IMR-90 (cell line): ENCODE data around the gene PALLD. TPM values are rescaled to one million over a fixed set of nuclear protein-coding genes. Genes with fewer than 3 reads are reported as not detected.

Experiments used
- ATAC-seq: fragments of 200-7000 bp; cut with Tn5 transposase; 2 replicates; pipeline ENCODE4 v1.9.1; 2020; ENCODE audit warnings: low read depth, mild to moderate bottlenecking, moderate library complexity
- BruUV-seq: library from RNA; stranded (reverse); fragments of 400-500 nt; replicated peaks from 2 replicates; lab custom pipeline; 2021; lab: Mats Ljungman, UMichigan
- CTCF ChIA-PET: fragments of 300-600 bp; formaldehyde crosslinking; extraction: SDS; loops from one replicate; lab custom pipeline; 2021; ENCODE audit warnings: antibody characterized with exemption; lab: Yijun Ruan, JAX
- POLR2A ChIA-PET: fragments of 300-600 bp; sonication (Branson Sonifier 250); formaldehyde crosslinking; loops from one replicate; lab custom pipeline; 2022; ENCODE audit warnings: antibody characterized with exemption; ENCODE audit not compliant: unreplicated experiment; lab: Charles Lee
- DNase-seq: peaks from one replicate; pipeline ENCODE4 v3.0.0; 2013
- H2AFZ ChIP-seq: replicated peaks from 2 replicates; pipeline ENCODE3; 2013; ENCODE audit warnings: low read length, mild to moderate bottlenecking; ENCODE audit not compliant: poor library complexity
- H2AK5ac ChIP-seq: 2 replicates; pipeline ENCODE4 v1.6.1; 2013; ENCODE audit warnings: low read depth, low read length, inconsistent platforms
- H2AK9ac ChIP-seq: replicated peaks from 2 replicates; pipeline ENCODE3; 2013; ENCODE audit warnings: mild to moderate bottlenecking, low read depth, low read length, moderate library complexity; ENCODE audit not compliant: poor library complexity
- H2BK120ac ChIP-seq: 2 replicates; pipeline ENCODE4 v1.6.1; 2013; ENCODE audit warnings: low read depth, low read length, inconsistent platforms
- H2BK15ac ChIP-seq: 3 replicates; pipeline ENCODE4 v1.6.1; 2013; ENCODE audit warnings: low read depth, low read length, inconsistent platforms
- H2BK20ac ChIP-seq: 2 replicates; pipeline ENCODE4 v1.6.1; 2013; ENCODE audit warnings: low read depth, mild to moderate bottlenecking, inconsistent platforms, low read length, moderate library complexity
- H2BK5ac ChIP-seq: 2 replicates; pipeline ENCODE4 v1.6.1; 2013; ENCODE audit warnings: mild to moderate bottlenecking, low read depth, low read length, inconsistent platforms; ENCODE audit not compliant: poor library complexity, severe bottlenecking
- H3K14ac ChIP-seq: replicated peaks from 2 replicates; pipeline ENCODE4 v1.6.1; 2013; ENCODE audit warnings: low read depth, low read length, inconsistent platforms
- H3K18ac ChIP-seq: 2 replicates; pipeline ENCODE4 v1.6.1; 2013; ENCODE audit warnings: low read depth, low read length, control low read depth
- H3K23ac ChIP-seq: 2 replicates; pipeline ENCODE4 v1.6.1; 2013; ENCODE audit warnings: low read depth, low read length, inconsistent platforms
- H3K27ac ChIP-seq: 2 replicates; pipeline ENCODE4 v1.5.1; 2013; ENCODE audit warnings: mild to moderate bottlenecking, control low read depth, low read length; ENCODE audit not compliant: insufficient read depth
- H3K27me3 ChIP-seq: 2 replicates; pipeline ENCODE4 v1.6.1; 2013; ENCODE audit warnings: low read length; ENCODE audit not compliant: control insufficient read depth, insufficient read depth
- H3K36me3 ChIP-seq: 2 replicates; pipeline ENCODE4 v1.6.1; 2013; ENCODE audit warnings: low read length, mixed read lengths; ENCODE audit not compliant: control insufficient read depth, insufficient read depth
- H3K4ac ChIP-seq: 2 replicates; pipeline ENCODE4 v1.6.1; 2013; ENCODE audit warnings: low read depth, low read length, inconsistent platforms
- H3K4me1 ChIP-seq: 2 replicates; pipeline ENCODE4 v1.6.1; 2013; ENCODE audit warnings: low read length, mixed read lengths; ENCODE audit not compliant: control insufficient read depth, insufficient read depth
- H3K4me2 ChIP-seq: 2 replicates; pipeline ENCODE4 v1.6.1; 2013; ENCODE audit warnings: low read depth, mild to moderate bottlenecking, control low read depth, low read length, moderate library complexity
- H3K4me3 ChIP-seq: 2 replicates; pipeline ENCODE4 v1.5.1; 2013; ENCODE audit warnings: low read depth, mild to moderate bottlenecking, control low read depth, low read length, moderate library complexity; ENCODE audit not compliant: insufficient read depth
- H3K56ac ChIP-seq: 2 replicates; pipeline ENCODE4 v1.6.1; 2013; ENCODE audit warnings: low read length, inconsistent platforms; ENCODE audit not compliant: insufficient read depth; ENCODE audit errors: extremely low read depth
- H3K79me1 ChIP-seq, 2 experiments: 2 replicates each; pipeline ENCODE4 v1.6.1; 2013; ENCODE audit warnings: low read length in 2 of 2, inconsistent platforms in 1 of 2, low read depth in 1 of 2
- H3K9ac ChIP-seq: 2 replicates; pipeline ENCODE4 v1.6.1; 2013; ENCODE audit warnings: low read depth, low read length, control low read depth
- H3K9me1 ChIP-seq: 2 replicates; pipeline ENCODE4 v1.6.1; 2013; ENCODE audit warnings: low read length, inconsistent platforms; ENCODE audit not compliant: insufficient read depth
- H3K9me3 ChIP-seq: 2 replicates; pipeline ENCODE4 v1.6.1; 2013; ENCODE audit warnings: low read length; ENCODE audit not compliant: control insufficient read depth, insufficient read depth
- H4K20me1 ChIP-seq: 2 replicates; pipeline ENCODE4 v1.6.1; 2013; ENCODE audit warnings: low read length, inconsistent platforms; ENCODE audit not compliant: insufficient read depth
- H4K5ac ChIP-seq: 2 replicates; pipeline ENCODE4 v1.6.1; 2013; ENCODE audit warnings: mild to moderate bottlenecking, low read depth, low read length, control low read depth
- H4K8ac ChIP-seq, 2 experiments: 2 replicates each; pipeline ENCODE4 v1.6.1; 2013; ENCODE audit warnings: low read depth in 2 of 2, low read length in 2 of 2, control low read depth in 1 of 2, inconsistent platforms in 1 of 2
- H4K91ac ChIP-seq: 2 replicates; pipeline ENCODE4 v1.6.1; 2013; ENCODE audit warnings: low read depth, low read length, inconsistent platforms; ENCODE audit not compliant: insufficient read depth
- BHLHE40 ChIP-seq: fragments of 150-350 bp; IDR thresholded peaks from 2 replicates; pipeline ENCODE4 v1.6.1; 2016; ENCODE audit warnings: mild to moderate bottlenecking, low read depth, low read length
- CHD1 ChIP-seq: IDR thresholded peaks from 2 replicates; pipeline ENCODE4 v1.6.1; 2012; ENCODE audit warnings: low read depth, low read length, improper control_type of control experiment
- CTCF ChIP-seq: conservative IDR thresholded peaks from 2 replicates; pipeline ENCODE4 v1.5.1; 2012; ENCODE audit warnings: mild to moderate bottlenecking, low read depth, low read length, improper control_type of control experiment
- ELK1 ChIP-seq: fragments of 150-350 bp; IDR thresholded peaks from 2 replicates; pipeline ENCODE4 v1.6.1; 2016; ENCODE audit warnings: low read depth, mild to moderate bottlenecking, low read length, moderate library complexity, borderline replicate concordance
- FOS ChIP-seq: fragments of 150-350 bp; IDR thresholded peaks from 2 replicates; pipeline ENCODE4 v1.6.1; 2016; ENCODE audit warnings: low read depth, low read length
- MAFK ChIP-seq: IDR thresholded peaks from 2 replicates; pipeline ENCODE4 v1.6.1; 2012; ENCODE audit warnings: low read depth, low read length, improper control_type of control experiment
- MAZ ChIP-seq: IDR thresholded peaks from 2 replicates; pipeline ENCODE4 v1.6.1; 2012; ENCODE audit warnings: low read depth, mild to moderate bottlenecking, low read length, improper control_type of control experiment, moderate library complexity, borderline replicate concordance
- MXI1 ChIP-seq: IDR thresholded peaks from 2 replicates; pipeline ENCODE4 v1.6.1; 2012; ENCODE audit warnings: low read depth, mild to moderate bottlenecking, low read length, moderate library complexity, borderline replicate concordance
- NFE2L2 ChIP-seq: fragments of 150-350 bp; IDR thresholded peaks from 2 replicates; pipeline ENCODE4 v1.6.1; 2016; ENCODE audit warnings: low read depth, mild to moderate bottlenecking, low read length
- POLR2A ChIP-seq: IDR thresholded peaks from 2 replicates; pipeline ENCODE4 v1.6.1; 2012; ENCODE audit warnings: mild to moderate bottlenecking, low read depth, low read length
- RAD21 ChIP-seq: IDR thresholded peaks from 2 replicates; pipeline ENCODE4 v1.6.1; 2012; ENCODE audit warnings: low read length, improper control_type of control experiment
- RCOR1 ChIP-seq: IDR thresholded peaks from 2 replicates; pipeline ENCODE4 v1.6.1; 2012; ENCODE audit warnings: mild to moderate bottlenecking, low read length, improper control_type of control experiment; ENCODE audit not compliant: insufficient replicate concordance
- RFX5 ChIP-seq: IDR thresholded peaks from 2 replicates; pipeline ENCODE4 v1.8.0; 2012; ENCODE audit warnings: low read depth, mild to moderate bottlenecking, low read length, moderate library complexity
- SMC3 ChIP-seq: fragments of 150-350 bp; IDR thresholded peaks from 2 replicates; pipeline ENCODE4 v1.6.1; 2016; ENCODE audit warnings: low read depth, mild to moderate bottlenecking, antibody characterized with exemption, low read length, moderate library complexity
- USF2 ChIP-seq: fragments of 150-350 bp; IDR thresholded peaks from 2 replicates; pipeline ENCODE4 v1.6.1; 2017; ENCODE audit warnings: mild to moderate bottlenecking, antibody characterized with exemption, low read length, low read depth
- WGBS, 2 experiments: methylation state at CpG; one replicate each; pipeline versions ENCODE4 v1.1.5 to v1.1.7; 2013; ENCODE audit warnings: missing lambda C conversion rate in 2 of 2; ENCODE audit not compliant: insufficient read length in 1 of 2; ENCODE audit errors: extremely low coverage in 2 of 2; 5-methylcytosine and 5-hydroxymethylcytosine counted together
- dilution Hi-C: fragments of 300-500 bp; cut with HindIII; formaldehyde crosslinking; loops from one replicate; pipeline ENCODE4 v1.14.3; 2018; ENCODE audit warnings: low sequenced_read_pairs; ENCODE audit not compliant: unreplicated experiment
- in situ Hi-C: fragments of 300-500 bp; cut with MboI; formaldehyde crosslinking; loops from 3 replicates; pipeline ENCODE4 v1.14.3; 2019; ENCODE audit warnings: low sequenced_read_pairs, inconsistent platforms, mixed read lengths
- intact Hi-C: fragments of 100-400 bp; cut with micrococcal nuclease; formaldehyde crosslinking; loops from 2 replicates; pipeline ENCODE4 v1.10.0; 2022
- polyA plus RNA-seq, 3 experiments: library from polyadenylated mRNA; depleted of rRNA; stranded (reverse); fragments of >200 nt; gene quantifications; 2 replicates each; pipeline ENCODE4 v1.2.3, GENCODE V29; 2012; ENCODE audit warnings: low replicate concordance in 1 of 3
- total RNA-seq: library from RNA; depleted of rRNA; stranded (reverse); fragments of >200 nt; gene quantifications from 2 replicates; pipeline ENCODE4 v1.2.3, GENCODE V29; 2012

Gene PALLD
- total and polyA plus RNA-seq, 2 of the 4 experiments (the other 2 are of a cell fraction) = 91.0 to 91.9 TPM

- H3K56ac ChIP-seq = no peak overlapping the region
- TF ChIP-seq RFX5 = no peak
- no peak for TF ChIP-seq MAFK
- no peak for TF ChIP-seq MAZ
- TF ChIP-seq RCOR1 = no peak
- TF ChIP-seq ELK1 = no peak
- no peak for TF ChIP-seq BHLHE40
- TF ChIP-seq SMC3 = no peak
- no peak for TF ChIP-seq CHD1
- TF ChIP-seq NFE2L2 = no peak
- no peak for TF ChIP-seq USF2
- no peak for TF ChIP-seq CTCF
- TF ChIP-seq RAD21 = no peak
- TF ChIP-seq MXI1 = no peak
- TF ChIP-seq POLR2A = no peak
- no peak for TF ChIP-seq FOS
- no peak overlapping the region for H3K27ac ChIP-seq
- POLR2A ChIA-PET = no interaction called here
- H4K20me1 ChIP-seq = no peaks in the 10 kb centered on the region
- DNase-seq (no peak), ATAC-seq (no peak)
- H3K36me3 ChIP-seq = no peaks in the 10 kb centered on the region
- no peak overlapping the region for H4K5ac ChIP-seq
- intact Hi-C loops (no loop called here), dilution Hi-C loops (no loop called here), in situ Hi-C loops (no loop called here)
- no peak overlapping the region for H3K4me2 ChIP-seq
- CTCF ChIA-PET = interaction anchor here (0.8 kb wide), 1 partner anchor 15 kb away, joined by 3 read pairs; no protein-coding TSS in a partner anchor
- no peak overlapping the region for H2BK120ac ChIP-seq
- H3K4me3 ChIP-seq = no peak overlapping the region
- peaks cover 4% of the 10 kb centered on the region; the same call in 1 of the 2 replicates for H3K4me1 ChIP-seq
- no peak overlapping the region for H4K8ac ChIP-seq
- H3K23ac ChIP-seq = 0 out of 2 replicates have a peak overlapping the region, but pooled peaks have one; percentile 4
- no peaks in the 10 kb centered on the region for H3K79me1 ChIP-seq
- 94% methylated on average over 2 of the region's 5 CpGs; no CpG with 5 or more reads in 1 of the 2 experiments for WGBS, 2 experiments
- H2AFZ ChIP-seq = no peak overlapping the region
- H3K4ac ChIP-seq = no peak overlapping the region
- no peak overlapping the region for H2AK9ac ChIP-seq
- no peak overlapping the region for H4K91ac ChIP-seq
- H2BK15ac ChIP-seq = no peak overlapping the region; the same call in 1 of the 3 replicates
- no peaks in the 10 kb centered on the region for H3K9me1 ChIP-seq
- no peak overlapping the region for H3K14ac ChIP-seq
- no peak overlapping the region for H3K9ac ChIP-seq
- H2AK5ac ChIP-seq = peak overlapping the region; percentile 64; the same call in 1 of the 2 replicates
- no peaks in the 10 kb centered on the region for H3K27me3 ChIP-seq
- no TSS peak for BruUV-seq
- no peaks in the 10 kb centered on the region for H3K9me3 ChIP-seq
- no peak overlapping the region for H2BK20ac ChIP-seq
- H3K18ac ChIP-seq = no peak overlapping the region
- H2BK5ac ChIP-seq = no peak overlapping the region
Observed at GRCh38 chr4:168600796-168601583, 104.1 kb downstream of the PALLD start.
